Activated naive CD4-positive, alpha-beta T cell treated with anti-CD3 and anti-CD28 coated beads, Interleukin-2, amount 10 ng/mL, durations not matched to agents 7 days and 5 days (primary cell): ENCODE data around the gene ABCA4.
"Not testable (repeated sequence)": the region's sequence is repeated elsewhere in the genome, so short reads cannot be mapped to it uniquely, and the experiment has no call there.

Experiments
- CTCF ChIA-PET: fragments of 350-600 bp; sonication (Branson Sonifier 250); formaldehyde crosslinking; loops from one replicate; lab custom pipeline; 2021; ENCODE audit warnings: antibody characterized with exemption; lab: Charles Lee
- DNase-seq: peaks from one replicate; pipeline ENCODE4 v3.0.0-alpha.2; 2020
- H3K27ac Mint-ChIP-seq: one replicate; pipeline ENCODE4 v1.8.0; 2021; ENCODE audit warnings: mild to moderate bottlenecking, moderate library complexity, mixed read lengths
- H3K27me3 Mint-ChIP-seq: one replicate; pipeline ENCODE4 v1.8.0; 2021; ENCODE audit warnings: mild to moderate bottlenecking, mixed read lengths
- H3K36me3 Mint-ChIP-seq: one replicate; pipeline ENCODE4 v1.8.0; 2021; ENCODE audit warnings: mixed read lengths
- H3K4me1 Mint-ChIP-seq: one replicate; pipeline ENCODE4 v1.8.0; 2021; ENCODE audit warnings: mixed read lengths
- H3K4me3 Mint-ChIP-seq: one replicate; pipeline ENCODE4 v1.8.0; 2021; ENCODE audit warnings: mild to moderate bottlenecking, moderate library complexity, mixed read lengths
- H3K9me3 Mint-ChIP-seq: one replicate; pipeline ENCODE4 v1.8.0; 2021; ENCODE audit warnings: mixed read lengths

Gene ABCA4

DNA sequence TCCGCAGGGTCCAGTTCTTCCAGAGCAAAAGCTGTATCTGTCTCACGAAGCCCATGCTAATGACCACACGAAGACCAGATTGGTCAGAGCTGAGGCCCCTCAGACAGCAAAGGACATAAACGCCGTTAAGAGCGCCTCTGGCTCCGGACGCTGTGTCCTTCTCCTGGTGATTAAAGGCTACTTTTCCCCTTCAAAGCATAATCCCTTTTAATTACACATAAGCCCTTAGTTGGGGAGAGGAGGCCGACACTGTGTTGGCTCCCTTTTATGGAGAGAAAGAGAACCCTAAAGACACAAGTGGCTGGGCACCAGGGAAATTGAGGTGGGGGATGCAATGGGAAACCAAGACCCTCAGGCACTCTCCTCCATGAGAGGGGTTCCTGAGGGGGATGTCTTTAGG, at the start of gene ABCA4:
Gene ABCA4, minus strand, starts transcription at position 158 of the 400 bp plus-strand sequence. Its CDS starts 103 bp downstream, at position 55.
- H3K27ac Mint-ChIP-seq, result no peak within 1 kb of the TSS
- H3K4me3 Mint-ChIP-seq, result no peak within 1 kb of the TSS
- CTCF ChIA-PET, result no interaction called here
- H3K27me3 Mint-ChIP-seq, result peaks cover 19% of the 10 kb centered on the region
- H3K4me1 Mint-ChIP-seq, result no peaks in the 10 kb centered on the region
- no peak for DNase-seq
- no peaks in the 10 kb centered on the region for H3K9me3 Mint-ChIP-seq
- H3K36me3 Mint-ChIP-seq, result no peaks in the 10 kb centered on the region

- peaks cover 10% of the 10 kb centered on the region for H3K27me3 Mint-ChIP-seq
- CTCF ChIA-PET, result no interaction called here
- H3K36me3 Mint-ChIP-seq, result no peaks in the 10 kb centered on the region
- no peak for DNase-seq
- no peak overlapping the region for H3K4me3 Mint-ChIP-seq
- no peaks in the 10 kb centered on the region for H3K4me1 Mint-ChIP-seq
- no peak overlapping the region for H3K27ac Mint-ChIP-seq
- H3K9me3 Mint-ChIP-seq, result no peaks in the 10 kb centered on the region
These were observed 48.2 kb upstream of the ABCA4 start for GRCh38 chr1:94169126-94169525.

- no peaks in the 10 kb centered on the region for H3K36me3 Mint-ChIP-seq
- no peak overlapping the region for H3K4me3 Mint-ChIP-seq
- DNase-seq, result no peak
- no peak overlapping the region for H3K27ac Mint-ChIP-seq
- no peaks in the 10 kb centered on the region for H3K9me3 Mint-ChIP-seq
- CTCF ChIA-PET, result no interaction called here
- no peaks in the 10 kb centered on the region for H3K4me1 Mint-ChIP-seq
- no peaks in the 10 kb centered on the region for H3K27me3 Mint-ChIP-seq
These were observed 44.9 kb upstream of the ABCA4 start for GRCh38 chr1:94165843-94166242.

- H3K4me3 Mint-ChIP-seq, H3K9me3 Mint-ChIP-seq, H3K4me1 Mint-ChIP-seq, H3K27ac Mint-ChIP-seq, H3K27me3 Mint-ChIP-seq, H3K36me3 Mint-ChIP-seq, CTCF ChIA-PET, DNase-seq: not testable (repeated sequence)
These were observed 43.9 kb upstream of the ABCA4 start for GRCh38 chr1:94164885-94165284.

DNA sequence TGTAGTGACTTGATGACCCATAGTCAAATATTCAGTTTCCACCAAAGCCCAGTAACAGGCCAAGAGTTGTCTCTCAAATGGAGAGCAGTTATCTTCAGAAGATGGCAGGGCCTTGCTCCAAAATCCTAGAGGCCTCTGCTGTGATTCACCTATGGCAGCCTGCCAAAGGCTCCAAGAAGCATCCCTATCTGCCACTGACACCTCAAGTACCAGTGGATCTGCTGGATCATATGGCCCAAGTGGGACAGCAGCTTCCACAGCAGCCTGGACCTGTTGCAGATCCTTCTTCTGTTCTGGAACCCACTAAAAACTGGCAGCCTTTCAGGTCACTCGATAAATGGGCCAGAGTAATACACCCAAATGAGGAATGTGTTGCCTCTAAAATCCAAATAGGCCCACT, 43.2 kb upstream of the ABCA4 start:
- H3K27ac Mint-ChIP-seq, H3K4me3 Mint-ChIP-seq, CTCF ChIA-PET, DNase-seq, H3K36me3 Mint-ChIP-seq, H3K9me3 Mint-ChIP-seq, H3K4me1 Mint-ChIP-seq, H3K27me3 Mint-ChIP-seq: not testable (repeated sequence)

- H3K9me3 Mint-ChIP-seq, CTCF ChIA-PET, H3K36me3 Mint-ChIP-seq, H3K4me3 Mint-ChIP-seq, H3K4me1 Mint-ChIP-seq, H3K27me3 Mint-ChIP-seq, H3K27ac Mint-ChIP-seq, DNase-seq: not testable (repeated sequence)
These were observed 42.3 kb upstream of the ABCA4 start for GRCh38 chr1:94163249-94163648.

DNA sequence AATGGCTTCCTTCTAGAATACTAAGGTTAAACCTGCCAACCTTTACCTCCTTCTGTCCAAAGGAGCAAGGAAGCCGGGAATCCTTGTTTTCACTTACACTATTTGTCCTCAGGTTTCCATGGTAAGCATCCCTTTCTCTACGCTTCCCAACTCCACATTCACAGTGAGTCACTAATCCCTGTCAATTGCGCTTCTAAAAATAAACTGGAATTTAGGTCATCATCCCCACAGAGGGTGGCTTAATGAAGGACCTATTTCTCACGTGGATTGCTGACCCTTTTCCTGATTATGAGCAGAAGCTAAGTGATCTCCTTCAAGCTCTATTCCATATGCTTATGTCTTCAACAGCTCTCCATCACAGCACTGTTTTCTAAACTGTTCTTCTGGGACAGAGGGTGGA, 39.9 kb upstream of the ABCA4 start:
- H3K4me1 Mint-ChIP-seq, result no peaks in the 10 kb centered on the region
- no peaks in the 10 kb centered on the region for H3K9me3 Mint-ChIP-seq
- no peak overlapping the region for H3K4me3 Mint-ChIP-seq
- no peaks in the 10 kb centered on the region for H3K36me3 Mint-ChIP-seq
- no peak overlapping the region for H3K27ac Mint-ChIP-seq
- CTCF ChIA-PET, result no interaction called here
- DNase-seq, result no peak
- H3K27me3 Mint-ChIP-seq, result no peaks in the 10 kb centered on the region

- Mint-ChIP-seq H3K4me1 (no peaks in the 10 kb centered on the region), H3K9me3 (no peaks in the 10 kb centered on the region)
These were observed 35.2 kb upstream of the ABCA4 start for GRCh38 chr1:94156096-94156625.

GRCh38 chr1:94154989-94155388, 34.0 kb upstream of the ABCA4 start:
- CTCF ChIA-PET, result no interaction called here
- Mint-ChIP-seq H3K9me3 (no peaks in the 10 kb centered on the region), H3K4me3 (no peak overlapping the region), H3K4me1 (no peaks in the 10 kb centered on the region), H3K27me3 (no peaks in the 10 kb centered on the region), H3K27ac (no peak overlapping the region), H3K36me3 (no peaks in the 10 kb centered on the region)
- no peak for DNase-seq

More at GRCh38 chr1:94156096-94156625, 35.2 kb upstream of the ABCA4 start:
- no peaks in the 10 kb centered on the region for H3K27me3 Mint-ChIP-seq
- no peak for DNase-seq
- H3K4me3 Mint-ChIP-seq, result no peak overlapping the region
- H3K27ac Mint-ChIP-seq, result no peak overlapping the region
- CTCF ChIA-PET, result no interaction called here
- H3K36me3 Mint-ChIP-seq, result no peaks in the 10 kb centered on the region

- Mint-ChIP-seq H3K4me1 (no peaks in the 10 kb centered on the region), H3K27me3 (no peaks in the 10 kb centered on the region), H3K4me3 (no peak overlapping the region), H3K27ac (no peak overlapping the region), H3K9me3 (no peaks in the 10 kb centered on the region), H3K36me3 (no peaks in the 10 kb centered on the region)
- CTCF ChIA-PET, result no interaction called here
- no peak for DNase-seq
These were observed 32.2 kb upstream of the ABCA4 start for GRCh38 chr1:94153133-94153532.

- H3K27ac Mint-ChIP-seq, H3K36me3 Mint-ChIP-seq, DNase-seq, H3K4me3 Mint-ChIP-seq, CTCF ChIA-PET, H3K4me1 Mint-ChIP-seq, H3K27me3 Mint-ChIP-seq, H3K9me3 Mint-ChIP-seq: not testable (repeated sequence)
These were observed 28.2 kb upstream of the ABCA4 start for GRCh38 chr1:94149166-94149565.

- DNase-seq, result no peak
- H3K36me3 Mint-ChIP-seq, result no peaks in the 10 kb centered on the region
- H3K4me3 Mint-ChIP-seq, result no peak overlapping the region
- H3K4me1 Mint-ChIP-seq, result no peaks in the 10 kb centered on the region
- H3K27me3 Mint-ChIP-seq, result peaks cover 4% of the 10 kb centered on the region
- CTCF ChIA-PET, result no interaction called here
- no peak overlapping the region for H3K27ac Mint-ChIP-seq
- H3K9me3 Mint-ChIP-seq, result no peaks in the 10 kb centered on the region
These were observed 25.3 kb upstream of the ABCA4 start for GRCh38 chr1:94146273-94146672.

DNA sequence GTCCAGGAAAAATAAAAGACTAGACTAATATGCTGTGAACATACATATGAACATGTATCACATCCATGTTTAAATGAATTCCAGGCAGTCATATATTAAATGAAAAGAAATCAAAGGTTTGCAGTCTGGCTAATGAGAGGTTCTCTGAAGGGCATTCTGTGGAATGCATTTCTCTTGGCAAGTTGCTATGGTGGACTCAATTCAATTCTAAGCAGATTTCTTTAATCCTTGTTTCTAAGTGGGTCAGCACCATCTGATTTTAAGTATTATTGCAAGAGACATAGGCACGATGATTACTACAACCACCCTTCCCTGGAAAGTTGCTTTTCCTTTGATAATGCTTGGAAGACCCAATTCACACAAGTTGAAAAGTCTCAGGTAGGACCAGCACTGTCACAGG, 23.9 kb upstream of the ABCA4 start:
- CTCF ChIA-PET, result no interaction called here

DNA sequence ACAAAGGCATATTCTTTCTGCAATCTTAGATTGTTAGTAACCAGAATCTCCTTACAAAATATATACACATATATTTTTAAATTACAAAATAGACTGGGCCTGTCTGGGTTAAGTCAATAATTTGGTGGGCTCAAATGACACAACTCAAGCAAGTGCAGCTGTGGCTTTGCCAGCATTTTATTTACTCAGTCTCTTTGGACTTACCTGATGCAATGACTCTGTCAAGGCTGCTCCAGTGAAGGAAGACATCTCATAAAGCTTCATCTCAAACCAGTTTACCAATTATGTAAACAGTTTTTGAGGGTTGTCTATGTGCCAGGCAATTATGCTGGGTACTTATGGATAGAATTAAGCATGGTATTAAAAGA, 22.8 kb upstream of the ABCA4 start:
- no peak overlapping the region for H3K4me3 Mint-ChIP-seq
- no peaks in the 10 kb centered on the region for H3K4me1 Mint-ChIP-seq
- CTCF ChIA-PET, result no interaction called here
- no peaks in the 10 kb centered on the region for H3K36me3 Mint-ChIP-seq
- no peak for DNase-seq
- H3K27me3 Mint-ChIP-seq, result peaks cover 4% of the 10 kb centered on the region
- no peaks in the 10 kb centered on the region for H3K9me3 Mint-ChIP-seq
- no peak overlapping the region for H3K27ac Mint-ChIP-seq

More for the DNA sequence above, 23.9 kb upstream of the ABCA4 start:
- no peak for DNase-seq
- Mint-ChIP-seq H3K36me3 (no peaks in the 10 kb centered on the region), H3K27ac (no peak overlapping the region), H3K9me3 (no peaks in the 10 kb centered on the region), H3K4me1 (no peaks in the 10 kb centered on the region), H3K27me3 (peaks cover 4% of the 10 kb centered on the region), H3K4me3 (no peak overlapping the region)

- Mint-ChIP-seq H3K27ac (no peak overlapping the region), H3K9me3 (no peaks in the 10 kb centered on the region), H3K4me3 (no peak overlapping the region), H3K4me1 (no peaks in the 10 kb centered on the region), H3K27me3 (peaks cover 4% of the 10 kb centered on the region), H3K36me3 (no peaks in the 10 kb centered on the region)
- CTCF ChIA-PET, result no interaction called here
- no peak for DNase-seq
These were observed 22.3 kb upstream of the ABCA4 start for GRCh38 chr1:94143173-94143808.
